NCI-H524 (cell line): Measurements from ENCODE around the gene AP2A2.
"Not testable (repeated sequence)": the region's sequence is repeated elsewhere in the genome, so short reads cannot be mapped to it uniquely, and the experiment has no call there.

Experiments
- DNase-seq, 2 experiments: peaks; one replicate each; lab custom pipeline; 2025; lab: John Stamatoyannopoulos, UW

Gene AP2A2

DNA sequence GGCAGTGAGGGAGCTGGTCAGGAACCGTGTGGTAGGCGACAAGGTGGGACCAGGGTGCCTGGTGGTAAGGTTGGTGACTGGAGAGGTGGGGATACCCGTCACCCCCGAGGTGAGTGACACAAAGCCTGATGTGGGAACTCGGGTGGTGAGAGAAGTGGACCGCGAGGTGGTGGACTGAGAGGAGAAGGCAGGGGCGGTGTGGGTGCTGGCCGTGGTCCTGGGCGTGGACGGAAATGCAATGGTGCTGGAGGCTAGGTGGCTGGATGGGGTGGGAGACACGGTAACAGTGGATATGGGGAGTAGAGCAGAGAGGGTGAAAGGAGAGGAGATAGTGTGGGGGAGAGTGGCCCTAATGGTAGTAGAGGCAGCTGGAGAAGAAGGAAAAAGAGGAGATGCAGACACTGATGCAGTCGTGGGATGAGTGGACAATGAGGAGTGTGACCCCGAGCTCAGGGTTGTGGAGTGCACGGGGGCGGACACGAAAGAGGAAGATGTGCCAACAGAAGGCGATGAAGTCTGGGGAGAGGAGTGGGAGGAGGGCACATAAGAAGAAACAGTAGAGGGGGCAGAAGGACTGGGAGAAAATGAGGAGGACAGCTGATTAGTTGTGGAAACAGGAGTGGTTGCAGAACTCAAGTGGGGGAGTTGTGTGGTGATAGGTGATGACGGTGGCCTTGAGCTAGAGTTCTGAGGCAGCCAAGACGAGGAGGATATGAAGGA is 90.3 kb downstream of the AP2A2 start:
- DNase-seq: no peak

DNA sequence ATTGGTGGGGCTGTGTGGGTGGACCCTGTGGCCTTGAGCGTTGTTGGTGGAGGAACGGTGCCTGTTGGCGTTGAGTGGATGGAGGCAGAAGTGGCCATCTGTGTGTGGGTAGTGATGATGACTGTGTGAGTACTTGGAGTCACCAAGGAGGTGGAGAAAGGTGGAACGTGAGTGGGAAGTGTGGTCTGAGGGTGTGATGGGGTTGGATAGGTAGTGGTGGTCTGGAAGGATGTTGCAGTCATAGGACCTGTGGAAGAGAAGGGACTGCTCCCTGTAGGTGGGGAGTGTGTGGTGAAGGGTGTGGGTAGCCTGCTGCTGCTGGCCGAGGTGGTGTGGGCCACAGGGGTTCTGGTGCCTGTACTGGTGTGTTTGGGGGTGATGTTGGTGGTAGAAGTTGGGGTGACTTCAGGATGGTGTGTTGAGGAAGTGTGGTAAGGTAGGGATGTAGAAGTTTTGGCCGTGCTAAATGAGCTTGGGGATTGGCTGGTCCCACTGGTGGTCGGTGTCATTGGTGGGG is 91.0 kb downstream of the AP2A2 start:
- not testable (repeated sequence) for DNase-seq

DNA sequence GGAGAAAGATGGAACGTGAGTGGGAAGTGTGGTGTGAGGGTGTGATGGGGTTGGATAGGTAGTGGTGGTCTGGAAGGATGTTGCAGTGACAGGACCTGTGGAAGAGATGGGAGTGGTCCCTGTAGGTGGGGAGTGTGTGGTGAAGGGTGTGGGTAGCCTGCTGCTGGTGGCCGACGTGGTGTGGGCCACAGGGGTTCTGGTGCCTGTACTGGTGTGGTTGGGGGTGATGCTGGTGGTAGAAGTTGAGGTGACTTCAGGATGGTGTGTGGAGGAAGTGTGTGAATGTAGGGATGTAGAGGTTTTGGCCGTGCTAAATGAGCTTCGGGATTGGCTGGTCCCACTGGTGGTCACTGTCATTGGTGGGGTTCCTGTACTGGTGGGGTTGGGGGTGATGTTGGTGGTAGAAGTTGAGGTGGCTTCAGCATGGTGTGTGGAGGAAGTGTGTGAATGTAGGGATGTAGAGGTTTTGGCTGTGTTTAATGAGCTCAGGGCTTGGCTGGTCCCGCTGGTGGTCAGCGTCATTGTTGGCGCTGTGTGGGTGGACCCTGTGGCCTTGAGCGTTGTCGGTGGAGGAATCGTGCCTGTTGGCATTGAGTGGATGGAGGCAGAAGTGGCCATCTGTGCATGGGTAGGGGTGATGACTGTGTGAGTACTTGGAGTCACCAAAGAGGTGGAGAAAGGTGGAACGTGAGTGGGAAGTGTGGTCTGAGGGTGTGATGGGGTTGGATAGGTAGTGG is 91.8 kb downstream of the AP2A2 start:
- no peak for DNase-seq

GRCh38 chr11:1018091-1018490 is 92.4 kb downstream of the AP2A2 start:
- no peak for DNase-seq

- no peak for DNase-seq
These were observed 93.7 kb downstream of the AP2A2 start for GRCh38 chr11:1019321-1019910.

GRCh38 chr11:1020211-1020905 is 94.7 kb downstream of the AP2A2 start:
- DNase-seq: no peak

- no peak for DNase-seq
These were observed 96.7 kb downstream of the AP2A2 start for GRCh38 chr11:1022411-1022810.

DNA sequence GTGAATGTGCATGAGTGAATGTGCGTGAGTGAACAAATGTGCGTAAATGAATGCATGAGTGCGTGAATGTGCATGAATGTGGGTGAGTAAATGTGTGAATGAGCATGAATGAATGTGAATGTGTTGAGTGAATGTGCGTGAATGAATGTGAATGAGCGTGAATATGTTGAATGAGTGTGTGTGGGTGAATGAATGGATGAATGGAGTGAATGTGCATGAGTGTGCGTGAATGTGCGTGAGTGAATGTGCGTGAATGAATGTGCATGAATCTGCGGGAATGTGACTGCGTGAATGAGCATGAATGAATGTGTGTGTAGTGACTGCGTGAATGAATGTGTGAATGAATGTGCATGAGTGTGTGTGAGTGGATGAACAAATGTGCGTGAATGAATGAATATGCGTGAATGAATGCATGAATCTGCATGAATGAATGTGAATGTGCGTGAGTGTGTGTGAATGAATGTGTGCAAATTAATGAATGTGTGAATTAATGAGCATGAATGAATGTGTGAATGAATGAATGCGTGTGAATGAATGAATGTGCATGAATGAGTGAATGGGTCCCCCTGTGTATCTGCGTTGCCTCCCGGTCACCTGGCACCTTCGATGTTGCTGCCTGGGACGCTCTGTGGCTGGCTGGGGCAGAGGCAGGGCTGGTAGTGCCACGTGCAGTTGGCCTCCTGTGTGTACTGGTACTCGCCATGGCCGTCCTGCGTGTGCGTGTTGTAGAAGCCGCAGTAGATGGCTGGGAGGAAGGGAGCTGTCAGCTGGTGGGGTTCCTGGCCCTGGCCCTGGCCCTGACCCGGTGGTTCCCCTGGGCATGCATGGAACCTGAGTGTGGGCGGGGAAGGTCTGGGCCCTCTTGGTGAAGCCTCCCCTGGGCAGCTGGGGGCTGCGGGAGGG is 97.5 kb downstream of the AP2A2 start:
- DNase-seq: no peak

GRCh38 chr11:1023811-1024596 is 98.3 kb downstream of the AP2A2 start:
- DNase-seq: no peak

GRCh38 chr11:1024597-1025409 is 99.1 kb downstream of the AP2A2 start:
- DNase-seq: no peak

DNA sequence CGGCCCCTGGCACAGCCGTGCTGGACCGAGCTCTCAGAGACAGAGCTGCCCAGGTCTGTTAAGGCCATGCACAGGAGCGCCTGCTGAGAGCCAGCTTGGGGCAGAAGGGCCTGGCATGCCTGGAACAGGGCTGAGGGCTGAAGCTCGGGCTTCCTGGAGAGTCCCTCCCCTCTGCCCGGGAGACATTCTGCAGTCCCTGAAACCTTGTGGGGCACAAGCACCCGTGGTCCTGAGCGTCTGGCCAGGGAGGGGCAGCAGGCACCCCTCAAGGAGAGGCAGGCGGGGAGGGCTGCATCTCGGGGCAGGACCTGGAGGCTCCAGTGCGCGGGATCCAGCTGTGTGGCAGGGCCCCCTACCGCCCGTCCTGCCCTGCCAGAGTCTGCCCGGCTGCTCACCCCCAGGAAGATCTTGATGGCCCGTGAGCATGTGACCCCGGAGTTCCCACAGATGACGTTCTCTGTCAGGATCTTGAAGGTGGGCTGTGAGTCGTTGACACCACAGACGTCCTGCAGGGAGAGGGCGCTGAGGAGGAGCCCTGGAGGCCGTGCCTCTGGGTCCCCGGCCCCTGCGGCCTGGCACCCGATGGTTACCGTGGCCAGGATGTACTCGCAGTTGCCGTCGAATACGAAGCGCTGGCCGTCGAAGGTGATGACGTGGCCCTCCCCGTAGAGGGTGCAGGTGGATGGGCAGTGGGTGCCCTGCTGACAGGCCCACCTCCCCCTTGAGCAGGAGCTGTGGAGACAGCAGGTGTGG is 99.9 kb downstream of the AP2A2 start:
- DNase-seq: no peak

DNA sequence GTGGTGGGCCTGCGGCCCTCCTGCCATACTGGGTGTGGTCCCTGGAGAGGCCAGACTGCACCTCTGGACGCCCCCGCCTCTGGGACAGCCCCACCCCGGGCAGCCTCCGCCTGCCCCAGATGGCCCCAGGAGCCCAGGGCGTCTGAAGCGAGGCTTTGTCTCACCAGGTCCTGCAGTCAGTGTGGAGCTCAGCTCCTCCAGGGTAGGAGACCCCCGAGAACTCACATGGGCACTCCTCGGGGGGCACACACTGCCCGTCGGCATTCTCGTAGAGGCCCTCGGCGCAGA is 100.4 kb downstream of the AP2A2 start:
- no peak for DNase-seq

GRCh38 chr11:1026641-1027482 is 101.2 kb downstream of the AP2A2 start:
- DNase-seq: no peak

- no peak for DNase-seq
These were observed 102.0 kb downstream of the AP2A2 start for GRCh38 chr11:1027483-1028290.

GRCh38 chr11:1028291-1028540 is 102.5 kb downstream of the AP2A2 start:
- no peak for DNase-seq

- no peak for DNase-seq
These were observed 102.9 kb downstream of the AP2A2 start for GRCh38 chr11:1028616-1029015.

DNA sequence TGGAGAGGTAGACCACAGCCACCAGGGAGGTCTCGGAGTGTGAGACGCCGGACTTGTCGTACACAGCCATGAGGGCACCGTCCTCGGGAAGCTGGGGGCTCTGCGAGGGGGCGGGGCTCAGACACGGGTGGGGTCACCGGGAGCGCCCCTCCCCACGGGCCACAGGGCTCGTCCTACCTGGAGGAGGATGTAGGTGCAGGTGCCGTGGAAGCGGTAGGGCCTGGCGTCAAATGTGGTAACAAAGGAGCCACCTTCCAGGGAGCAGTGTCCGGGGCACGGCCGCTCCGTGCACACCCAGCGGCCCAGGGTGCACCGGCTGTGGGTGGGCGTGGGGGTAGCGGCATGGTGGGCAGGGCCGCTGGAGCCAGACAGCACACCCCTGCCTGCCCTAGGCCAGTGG is 103.4 kb downstream of the AP2A2 start:
- no peak for DNase-seq

DNA sequence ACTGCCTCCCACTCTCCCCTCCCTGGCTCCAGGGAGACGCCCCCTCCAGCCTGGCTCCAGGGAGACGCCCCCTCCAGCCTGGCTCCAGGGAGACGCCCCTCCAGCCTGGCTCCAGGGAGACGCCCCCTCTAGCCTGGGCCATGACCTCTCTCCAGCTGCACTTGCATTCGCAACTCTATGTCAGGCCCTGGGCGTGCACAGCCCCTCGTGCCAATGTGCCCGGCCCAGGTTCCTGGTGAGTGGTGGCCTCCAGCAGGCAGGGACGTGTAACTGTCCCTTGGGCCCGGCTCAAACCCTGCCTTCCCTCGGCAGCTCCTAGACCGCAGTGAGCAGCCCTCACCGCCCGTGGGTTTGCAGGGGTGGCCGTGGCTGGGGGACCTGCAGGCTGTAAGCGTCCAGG is 104.0 kb downstream of the AP2A2 start:
- DNase-seq: no peak
